ENCODE measurements around the gene PNCK.
"Not testable (repeated sequence)": the region's sequence is repeated elsewhere in the genome, so short reads cannot be mapped to it uniquely, and the experiment has no call there.

Gene PNCK

GRCh38 chrX:153686711-153687110 is 13.1 kb upstream of the PNCK start:
- in situ Hi-C loops (cut with HindIII; ENCODE audit: low sequenced_read_pairs): no loop called here

- in situ Hi-C loops (cut with HindIII; ENCODE audit: low sequenced_read_pairs): no loop called here
Observed at GRCh38 chrX:153685751-153686696, 12.4 kb upstream of the PNCK start.

- in situ Hi-C loops (cut with HindIII; ENCODE audit: low sequenced_read_pairs): no loop called here
Observed at GRCh38 chrX:153685156-153685536, 11.5 kb upstream of the PNCK start.

GRCh38 chrX:153684467-153685155 is 11.0 kb upstream of the PNCK start:
- in situ Hi-C loops (cut with HindIII; ENCODE audit: low sequenced_read_pairs): no loop called here

GRCh38 chrX:153683486-153683885 is 9.9 kb upstream of the PNCK start:
- in situ Hi-C loops (cut with HindIII; ENCODE audit: low sequenced_read_pairs): not testable (repeated sequence)

- in situ Hi-C loops (cut with HindIII; ENCODE audit: low sequenced_read_pairs): no loop called here
Observed at GRCh38 chrX:153681175-153681574, 7.6 kb upstream of the PNCK start.

- in situ Hi-C loops (cut with HindIII; ENCODE audit: low sequenced_read_pairs): no loop called here
Observed at GRCh38 chrX:153674219-153674851, 722 bp upstream of the PNCK start.

- in situ Hi-C loops (cut with HindIII; ENCODE audit: low sequenced_read_pairs): no loop called here
Observed at GRCh38 chrX:153672531-153673427, 834 bp downstream of the PNCK start.

GRCh38 chrX:153671589-153672530 is 1.8 kb downstream of the PNCK start:
- in situ Hi-C loops (cut with HindIII; ENCODE audit: low sequenced_read_pairs): no loop called here

- in situ Hi-C loops (cut with HindIII; ENCODE audit: low sequenced_read_pairs): no loop called here
Observed at GRCh38 chrX:153670748-153671588, 2.6 kb downstream of the PNCK start.

GRCh38 chrX:153669901-153670731 is 3.5 kb downstream of the PNCK start:
- in situ Hi-C loops (cut with HindIII; ENCODE audit: low sequenced_read_pairs): no loop called here

- in situ Hi-C loops (cut with HindIII; ENCODE audit: low sequenced_read_pairs): no loop called here
Observed at GRCh38 chrX:153669174-153669890, 4.3 kb downstream of the PNCK start.

GRCh38 chrX:153668423-153669173 is 5.0 kb downstream of the PNCK start:
- in situ Hi-C loops (cut with HindIII; ENCODE audit: low sequenced_read_pairs): no loop called here

GRCh38 chrX:153667956-153668396 is 5.6 kb downstream of the PNCK start:
- in situ Hi-C loops (cut with HindIII; ENCODE audit: low sequenced_read_pairs): no loop called here

GRCh38 chrX:153667281-153667955 is 6.2 kb downstream of the PNCK start:
- in situ Hi-C loops (cut with HindIII; ENCODE audit: low sequenced_read_pairs): no loop called here
